Measurements from ENCODE around the gene FREM2.

FREM2 gene

GRCh38 chr13:38686577-38687245 is at the start of gene FREM2:
FREM2 (plus strand) TSS chr13:38687077; CDS start chr13:38687345, 268 bp downstream.
- DNase-seq = peak; percentile 86

- DNase-seq = no peak
Observed at GRCh38 chr13:38637576-38637975, 49.3 kb upstream of the FREM2 start.

GRCh38 chr13:38641164-38641948 is 45.5 kb upstream of the FREM2 start:
- no peak for DNase-seq

- DNase-seq = no peak
Observed at GRCh38 chr13:38647312-38647711, 39.6 kb upstream of the FREM2 start.

GRCh38 chr13:38648912-38649311 is 38.0 kb upstream of the FREM2 start:
- DNase-seq = no peak

GRCh38 chr13:38656699-38657098 is 30.2 kb upstream of the FREM2 start:
- DNase-seq = no peak

- no peak for DNase-seq
Observed at GRCh38 chr13:38657191-38657590, 29.7 kb upstream of the FREM2 start.

- no peak for DNase-seq
Observed at GRCh38 chr13:38658906-38659305, 28.0 kb upstream of the FREM2 start.

- no peak for DNase-seq
Observed at GRCh38 chr13:38661010-38661675, 25.7 kb upstream of the FREM2 start.

GRCh38 chr13:38662362-38662761 is 24.5 kb upstream of the FREM2 start:
- DNase-seq = no peak

- DNase-seq = no peak
Observed at GRCh38 chr13:38664906-38665305, 22.0 kb upstream of the FREM2 start.

- no peak for DNase-seq
Observed at GRCh38 chr13:38667526-38668109, 19.3 kb upstream of the FREM2 start.

GRCh38 chr13:38669234-38669964 is 17.5 kb upstream of the FREM2 start:
- no peak for DNase-seq

GRCh38 chr13:38670627-38671026 is 16.2 kb upstream of the FREM2 start:
- no peak for DNase-seq

- DNase-seq = no peak
Observed at GRCh38 chr13:38671980-38672379, 14.9 kb upstream of the FREM2 start.

- no peak for DNase-seq
Observed at GRCh38 chr13:38674208-38674607, 12.7 kb upstream of the FREM2 start.

- no peak for DNase-seq
Observed at GRCh38 chr13:38680912-38681311, 6.0 kb upstream of the FREM2 start.

- DNase-seq = no peak
Observed at GRCh38 chr13:38684714-38685113, 2.2 kb upstream of the FREM2 start.

- DNase-seq = no peak
Observed at GRCh38 chr13:38685431-38685830, 1.4 kb upstream of the FREM2 start.

- DNase-seq = peak; percentile 17
Observed at GRCh38 chr13:38685974-38686576, 802 bp upstream of the FREM2 start.

GRCh38 chr13:38687246-38688229 is 661 bp downstream of the FREM2 start:
- DNase-seq = no peak

Measured in NCI-H1092 (cell line).